SK-N-SH (cell line): ENCODE results near the gene AGAP1. TPM values are rescaled to one million over a fixed set of nuclear protein-coding genes. Genes with fewer than 3 reads are reported as not detected.

Source experiments
- CTCF ChIA-PET: fragments of 300-600, 350-600 bp; formaldehyde crosslinking; extraction: SDS; loops from one replicate; lab custom pipeline; 2021; lab: Yijun Ruan, JAX
- POLR2A ChIA-PET: fragments of 350-600 bp; sonication (Branson Sonifier 250); formaldehyde crosslinking; extraction: SDS; loops from one replicate; lab custom pipeline; 2020; ENCODE audit warnings: antibody characterized with exemption, inconsistent platforms; lab: Yijun Ruan, JAX
- DNase-seq: peaks from one replicate; pipeline ENCODE4 v3.0.0; 2012
- H2AFZ ChIP-seq: fragments of 200-600 bp; sonication (generic); 2 replicates; pipeline ENCODE4 v1.8.1; 2016; ENCODE audit warnings: antibody characterized with exemption, mild to moderate bottlenecking, low read depth
- H3F3A ChIP-seq: fragments of 200-600 bp; sonication (generic); replicated peaks from 2 replicates; pipeline ENCODE3; 2016; ENCODE audit warnings: antibody characterized with exemption, mild to moderate bottlenecking; ENCODE audit not compliant: insufficient read depth
- H3K27ac ChIP-seq, 2 experiments: fragments of 200-500 bp in 1 of 2; fragments of 200-600 bp in 1 of 2; sonication (Bioruptor generic) in 1 of 2; sonication (generic), shearing (Covaris generic) in 1 of 2; 2 replicates each; pipeline versions ENCODE4 v1.5.1 to v1.6.1; 2014 to 2016; ENCODE audit warnings: low read depth in 2 of 2, inconsistent platforms in 1 of 2, low read length in 1 of 2, mild to moderate bottlenecking in 1 of 2, mixed read lengths in 1 of 2
- H3K27me3 ChIP-seq: fragments of 200-600 bp; sonication (generic), shearing (Covaris generic); 2 replicates; pipeline ENCODE4 v1.6.1; 2016; ENCODE audit warnings: mixed run types; ENCODE audit not compliant: insufficient read depth
- H3K36me3 ChIP-seq, 2 experiments: fragments of 200-500 bp in 1 of 2; fragments of 200-600 bp in 1 of 2; sonication (Bioruptor generic) in 1 of 2; sonication (generic) in 1 of 2; replicated peaks in 1 of 2; 2 replicates each; pipeline versions ENCODE3 to v1.5.1; 2014 to 2016; ENCODE audit warnings: low read length in 1 of 2, mild to moderate bottlenecking in 1 of 2; ENCODE audit not compliant: insufficient read depth in 2 of 2, control insufficient read depth in 1 of 2
- H3K4me1 ChIP-seq, 2 experiments: fragments of 200-500 bp in 1 of 2; fragments of 200-600 bp in 1 of 2; sonication (Bioruptor generic) in 1 of 2; sonication (generic), shearing (Covaris generic) in 1 of 2; 2 replicates each; pipeline versions ENCODE4 v1.5.1 to v1.6.1; 2014 to 2016; ENCODE audit warnings: low read depth in 1 of 2, low read length in 1 of 2, mixed run types in 1 of 2; ENCODE audit not compliant: insufficient read depth in 2 of 2, control insufficient read depth in 1 of 2
- H3K4me2 ChIP-seq: fragments of 200-600 bp; sonication (generic), shearing (Covaris generic); 2 replicates; pipeline ENCODE4 v1.6.1; 2017; ENCODE audit warnings: mixed run types
- H3K4me3 ChIP-seq, 2 experiments: fragments of 200-500 bp in 1 of 2; fragments of 200-600 bp in 1 of 2; sonication (Bioruptor generic) in 1 of 2; sonication (generic), shearing (Covaris generic) in 1 of 2; 2 replicates each; pipeline versions ENCODE4 v1.5.1 to v1.8.1; 2014 to 2016; ENCODE audit warnings: low read depth in 2 of 2, inconsistent platforms in 1 of 2, low read length in 1 of 2, mild to moderate bottlenecking in 1 of 2, mixed read lengths in 1 of 2, moderate library complexity in 1 of 2
- H3K79me2 ChIP-seq: fragments of 200-600 bp; sonication (generic); 2 replicates; pipeline ENCODE4 v1.8.1; 2017; ENCODE audit warnings: mild to moderate bottlenecking; ENCODE audit not compliant: insufficient read depth
- H3K9ac ChIP-seq: fragments of 200-600 bp; sonication (generic); 2 replicates; pipeline ENCODE4 v1.6.1; 2017; ENCODE audit warnings: mixed run types
- H3K9me2 ChIP-seq: fragments of 200-600 bp; sonication (generic); 2 replicates; pipeline ENCODE4 v1.6.1; 2017; ENCODE audit warnings: mixed run types
- H3K9me3 ChIP-seq: fragments of 200-600 bp; sonication (generic); 2 replicates; pipeline ENCODE4 v1.6.1; 2017; ENCODE audit warnings: mixed run types, mild to moderate bottlenecking, moderate library complexity
- H4K20me1 ChIP-seq: fragments of 200-600 bp; sonication (generic); 2 replicates; pipeline ENCODE4 v1.6.1; 2017; ENCODE audit warnings: mild to moderate bottlenecking, mixed run types; ENCODE audit not compliant: insufficient read depth
- EZH2phosphoT487 ChIP-seq: fragments of 200-600 bp; sonication (generic); IDR thresholded peaks from 2 replicates; pipeline ENCODE4 v1.6.1; 2017; ENCODE audit warnings: low read depth, mixed run types, mild to moderate bottlenecking, antibody characterized with exemption, moderate library complexity, borderline replicate concordance
- IRF3 ChIP-seq: fragments of 150-350 bp; IDR thresholded peaks from 2 replicates; pipeline ENCODE4 v1.6.1; 2016; ENCODE audit warnings: mild to moderate bottlenecking, low read depth, low read length
- JUND ChIP-seq: IDR thresholded peaks from 2 replicates; pipeline ENCODE4 v1.4.0; 2012
- MAX ChIP-seq: IDR thresholded peaks from 2 replicates; pipeline ENCODE4 v1.4.0; 2012; ENCODE audit warnings: low read depth
- NFIC ChIP-seq: IDR thresholded peaks from 2 replicates; pipeline ENCODE4 v1.4.0; 2012; ENCODE audit warnings: borderline replicate concordance
- PBX3 ChIP-seq: IDR thresholded peaks from 2 replicates; pipeline ENCODE4; 2012
- RCOR1 ChIP-seq: fragments of 150-350 bp; IDR thresholded peaks from 2 replicates; pipeline ENCODE4 v1.6.1; 2017; ENCODE audit warnings: antibody characterized with exemption, low read length
- RFX5 ChIP-seq: IDR thresholded peaks from 2 replicates; pipeline ENCODE4 v1.6.1; 2012; ENCODE audit warnings: mild to moderate bottlenecking, improper control_type of control experiment, low read length
- SIN3A ChIP-seq: IDR thresholded peaks from 2 replicates; pipeline ENCODE4 v1.6.1; 2012; ENCODE audit warnings: low read depth, mild to moderate bottlenecking, low read length, moderate library complexity, borderline replicate concordance
- SMC3 ChIP-seq: IDR thresholded peaks from 2 replicates; pipeline ENCODE4 v1.6.1; 2012; ENCODE audit warnings: low read depth, low read length, improper control_type of control experiment
- TCF12 ChIP-seq: IDR thresholded peaks from 2 replicates; pipeline ENCODE4 v1.4.0; 2012
- USF1 ChIP-seq: IDR thresholded peaks from 2 replicates; pipeline ENCODE4 v1.4.0; 2012; ENCODE audit warnings: low read depth, borderline replicate concordance
- WGBS: methylation state at CpG from one replicate; pipeline ENCODE4 v1.1.6; 2017; ENCODE audit warnings: low lambda C conversion rate; 5-methylcytosine and 5-hydroxymethylcytosine counted together
- polyA plus RNA-seq, 3 experiments: library from polyadenylated mRNA; depleted of rRNA; stranded (reverse); fragments of >200 nt; gene quantifications; 2 replicates each; pipeline ENCODE4 v1.2.3, GENCODE V29; 2012
- TF ChIP-seq, protein P1 (sequence below): IDR thresholded peaks from 2 replicates; pipeline ENCODE4 v1.4.0; 2012; ENCODE audit warnings: low read depth, borderline replicate concordance

AGAP1 gene
- polyA plus RNA-seq, 1 of the 3 experiments (the other 2 are of a cell fraction), result 8.8 TPM

DNA sequence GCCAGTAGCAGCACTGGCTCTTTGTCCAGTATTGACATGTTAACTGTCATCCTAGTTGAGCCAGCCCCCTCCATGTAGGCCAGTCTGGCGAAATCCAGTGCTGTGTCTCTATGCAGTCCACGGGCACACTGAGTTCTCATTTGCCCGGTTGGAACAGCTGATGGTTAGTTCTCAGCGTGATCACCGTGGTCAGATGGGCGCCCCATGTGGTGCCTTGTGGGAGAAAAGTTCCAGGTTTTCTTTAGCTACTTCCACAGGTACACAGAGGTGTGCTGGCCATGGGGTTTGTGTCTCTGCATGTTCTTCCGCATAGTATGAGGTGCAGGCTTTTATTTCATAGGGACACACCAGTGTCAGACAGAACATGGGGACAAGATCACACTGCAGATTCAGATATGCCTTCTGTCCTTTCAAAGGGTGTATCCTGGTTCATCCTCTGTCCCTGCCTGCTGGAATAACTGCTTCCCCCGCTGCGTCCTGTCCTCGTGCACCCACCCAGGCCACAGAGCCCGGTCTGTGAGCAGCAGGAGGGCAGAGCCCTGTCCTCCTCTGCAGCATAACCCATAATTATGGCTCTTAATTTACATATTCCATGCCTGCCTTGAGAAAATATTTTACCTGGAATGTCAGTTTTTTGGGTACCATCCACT is 340.3 kb downstream of the AGAP1 start:
- ChIA-PET CTCF (interaction anchor here (2.3 kb wide), 1 partner anchor 54 kb away, joined by 8 read pairs; no protein-coding TSS in a partner anchor), POLR2A (no interaction called here)
- Histone ChIP-seq H3K79me2 (no peaks in the 10 kb centered on the region), H3K27me3 (no peaks in the 10 kb centered on the region), H3K9me2 (no peaks in the 10 kb centered on the region), H4K20me1 (no peaks in the 10 kb centered on the region), H3K36me3 (no peaks in the 10 kb centered on the region), H3K4me2 (no peak overlapping the region), H3K4me1 (no peaks in the 10 kb centered on the region), H3K4me3 (no peak overlapping the region), H3K9me3 (no peaks in the 10 kb centered on the region), H2AFZ (no peak overlapping the region), H3K9ac (no peak overlapping the region), H3F3A (no peaks in the 10 kb centered on the region), H3K27ac (no peak overlapping the region)
- DNase-seq, result no peak
- no peak for TF ChIP-seq RCOR1
- no peak for TF ChIP-seq USF1
- no peak for TF ChIP-seq TCF12
- TF ChIP-seq EZH2phosphoT487, result no peak
- TF ChIP-seq SIN3A, result no peak
- TF ChIP-seq MAX, result no peak
- TF ChIP-seq SMC3, result no peak
- no peak for TF ChIP-seq IRF3
- TF ChIP-seq, protein P1, sequence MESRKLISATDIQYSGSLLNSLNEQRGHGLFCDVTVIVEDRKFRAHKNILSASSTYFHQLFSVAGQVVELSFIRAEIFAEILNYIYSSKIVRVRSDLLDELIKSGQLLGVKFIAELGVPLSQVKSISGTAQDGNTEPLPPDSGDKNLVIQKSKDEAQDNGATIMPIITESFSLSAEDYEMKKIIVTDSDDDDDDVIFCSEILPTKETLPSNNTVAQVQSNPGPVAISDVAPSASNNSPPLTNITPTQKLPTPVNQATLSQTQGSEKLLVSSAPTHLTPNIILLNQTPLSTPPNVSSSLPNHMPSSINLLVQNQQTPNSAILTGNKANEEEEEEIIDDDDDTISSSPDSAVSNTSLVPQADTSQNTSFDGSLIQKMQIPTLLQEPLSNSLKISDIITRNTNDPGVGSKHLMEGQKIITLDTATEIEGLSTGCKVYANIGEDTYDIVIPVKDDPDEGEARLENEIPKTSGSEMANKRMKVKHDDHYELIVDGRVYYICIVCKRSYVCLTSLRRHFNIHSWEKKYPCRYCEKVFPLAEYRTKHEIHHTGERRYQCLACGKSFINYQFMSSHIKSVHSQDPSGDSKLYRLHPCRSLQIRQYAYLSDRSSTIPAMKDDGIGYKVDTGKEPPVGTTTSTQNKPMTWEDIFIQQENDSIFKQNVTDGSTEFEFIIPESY, result no peak
- no peak for TF ChIP-seq JUND
- TF ChIP-seq PBX3, result no peak
- no peak for TF ChIP-seq RFX5
- TF ChIP-seq NFIC, result no peak
- 88% methylated on average over 9 of the region's 11 CpGs for WGBS
